Breast epithelium (tissue), 4 donors: ENCODE data around the gene CCSER1. TPM values are rescaled to one million over a fixed set of nuclear protein-coding genes. Genes with fewer than 3 reads are reported as not detected.

Experiments used
- DNase-seq, 2 donors: peaks; one replicate each; pipeline ENCODE4 v3.0.0-alpha.2; 2019; ENCODE audit warnings: low spot score in 2 of 2
- H3K27ac ChIP-seq, 2 donors: fragments of 200-600 bp; sonication (generic) in 1 of 2; one replicate each; pipeline ENCODE4 v1.5.1; 2016 to 2019; ENCODE audit warnings: mild to moderate bottlenecking in 1 of 2
- H3K27me3 ChIP-seq, 2 donors: fragments of 200-600 bp; sonication (generic) in 1 of 2; one replicate each; pipeline versions ENCODE4 v1.5.1 to v1.6.0; 2017 to 2019; ENCODE audit warnings: control low read depth in 1 of 2, mild to moderate bottlenecking in 1 of 2
- H3K36me3 ChIP-seq: fragments of 200-600 bp; one replicate; pipeline ENCODE4 v1.5.1; 2019
- H3K4me1 ChIP-seq, 2 donors: fragments of 200-600 bp; sonication (generic); one replicate each; pipeline ENCODE4 v1.5.1; 2016 to 2019; ENCODE audit warnings: control low read depth in 1 of 2
- H3K4me3 ChIP-seq, 3 donors: fragments of 200-600 bp; sonication (generic); 1 replicate in 2 of 3; 2 replicates in 1 of 3; pipeline ENCODE4 v1.5.1; 2016 to 2019; ENCODE audit warnings: mild to moderate bottlenecking in 3 of 3, moderate library complexity in 2 of 3
- H3K9me3 ChIP-seq, 2 donors: fragments of 200-600 bp; sonication (generic) in 1 of 2; one replicate each; pipeline ENCODE4 v1.5.1; 2016 to 2019; ENCODE audit warnings: control low read depth in 1 of 2
- POLR2A ChIP-seq: fragments of 450-650 bp; IDR thresholded peaks from one replicate; pipeline ENCODE4 v1.6.1; 2016; ENCODE audit warnings: antibody characterized with exemption, mild to moderate bottlenecking, moderate library complexity
- POLR2AphosphoS5 ChIP-seq, 3 donors: sonication (generic); formaldehyde crosslinking; IDR thresholded peaks; one replicate each; pipeline ENCODE4 v1.6.1; 2017; ENCODE audit warnings: antibody characterized with exemption in 3 of 3
- intact Hi-C: fragments of 100-400 bp; cut with DNase I; formaldehyde crosslinking; loops from one replicate; pipeline ENCODE4 v1.15.1; 2023; ENCODE audit warnings: low total_unique reads
- total RNA-seq, 3 donors: library from RNA; depleted of rRNA; stranded (reverse); fragments of >200 nt; gene quantifications; one replicate each; pipeline ENCODE4 v1.1.0, GENCODE V29; 2016
- TF ChIP-seq, protein P1 (sequence below), 3 donors: fragments of 450-650 bp; IDR thresholded peaks; one replicate each; pipeline ENCODE4 v1.5.1; 2016 to 2017; ENCODE audit warnings: antibody characterized with exemption in 3 of 3, mild to moderate bottlenecking in 3 of 3, moderate library complexity in 3 of 3

CCSER1 gene
- total RNA-seq, 3 donors from 2014 or later, result 6.4 to 73.3 (median 55.7) TPM

DNA sequence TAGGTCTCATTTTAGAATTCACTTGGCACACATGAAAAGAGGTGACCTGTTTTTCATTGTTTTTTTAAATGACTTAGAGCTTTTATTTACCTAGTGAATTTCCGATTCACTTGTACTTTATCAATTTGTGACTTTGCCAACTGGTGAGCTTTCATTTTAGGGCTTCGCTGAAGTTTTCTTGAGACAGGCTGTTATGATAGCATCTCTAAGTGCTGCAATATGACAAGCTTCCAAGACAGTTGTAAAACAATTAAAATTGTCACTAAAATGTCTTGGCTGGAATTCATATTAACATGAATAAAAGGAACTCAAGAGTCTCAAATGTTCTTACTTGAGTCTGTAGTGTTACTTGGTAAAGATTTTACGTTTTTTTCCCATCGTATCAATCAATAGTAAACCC is 1344.9 kb downstream of the CCSER1 start:
- Histone ChIP-seq H3K27ac (no peak overlapping the region), H3K9me3 (no peaks in the 10 kb centered on the region), H3K4me3 (no peak overlapping the region), H3K36me3 (no peaks in the 10 kb centered on the region), H3K27me3 (no peaks in the 10 kb centered on the region), H3K4me1 (no peaks in the 10 kb centered on the region)
- TF ChIP-seq, protein P1, sequence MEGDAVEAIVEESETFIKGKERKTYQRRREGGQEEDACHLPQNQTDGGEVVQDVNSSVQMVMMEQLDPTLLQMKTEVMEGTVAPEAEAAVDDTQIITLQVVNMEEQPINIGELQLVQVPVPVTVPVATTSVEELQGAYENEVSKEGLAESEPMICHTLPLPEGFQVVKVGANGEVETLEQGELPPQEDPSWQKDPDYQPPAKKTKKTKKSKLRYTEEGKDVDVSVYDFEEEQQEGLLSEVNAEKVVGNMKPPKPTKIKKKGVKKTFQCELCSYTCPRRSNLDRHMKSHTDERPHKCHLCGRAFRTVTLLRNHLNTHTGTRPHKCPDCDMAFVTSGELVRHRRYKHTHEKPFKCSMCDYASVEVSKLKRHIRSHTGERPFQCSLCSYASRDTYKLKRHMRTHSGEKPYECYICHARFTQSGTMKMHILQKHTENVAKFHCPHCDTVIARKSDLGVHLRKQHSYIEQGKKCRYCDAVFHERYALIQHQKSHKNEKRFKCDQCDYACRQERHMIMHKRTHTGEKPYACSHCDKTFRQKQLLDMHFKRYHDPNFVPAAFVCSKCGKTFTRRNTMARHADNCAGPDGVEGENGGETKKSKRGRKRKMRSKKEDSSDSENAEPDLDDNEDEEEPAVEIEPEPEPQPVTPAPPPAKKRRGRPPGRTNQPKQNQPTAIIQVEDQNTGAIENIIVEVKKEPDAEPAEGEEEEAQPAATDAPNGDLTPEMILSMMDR (IDR thresholded peaks at IDR 0.05), result no peak
- TF ChIP-seq POLR2AphosphoS5 (IDR thresholded peaks at IDR 0.05) (no peak), POLR2A (no peak)
- intact Hi-C loops, result no loop called here
- no peak for DNase-seq

DNA sequence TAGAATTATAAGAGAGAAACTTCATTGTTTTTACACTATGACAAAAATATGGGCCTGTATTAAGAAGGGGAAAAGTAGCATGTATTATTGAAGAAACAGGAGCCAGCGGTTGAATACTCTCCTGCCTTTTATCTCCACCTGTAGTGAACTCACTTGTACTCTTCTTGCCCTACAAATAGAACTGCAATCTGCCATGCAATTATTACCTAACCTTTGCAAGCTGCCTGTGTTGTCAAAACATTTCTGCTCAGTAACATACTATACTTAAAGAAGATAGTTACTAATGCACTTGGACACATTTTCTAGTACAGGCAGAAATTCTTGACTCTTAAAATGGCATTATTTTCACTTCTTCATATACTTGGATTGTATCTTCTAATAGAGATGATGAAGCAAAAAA is 1358.2 kb downstream of the CCSER1 start:
- no peak for TF ChIP-seq POLR2AphosphoS5 (IDR thresholded peaks at IDR 0.05)
- TF ChIP-seq POLR2A, result no peak
- TF ChIP-seq, protein P1 (IDR thresholded peaks at IDR 0.05), result no peak
- no peaks in the 10 kb centered on the region for H3K36me3 ChIP-seq
- no peak overlapping the region for H3K4me3 ChIP-seq
- H3K9me3 ChIP-seq, result no peaks in the 10 kb centered on the region
- intact Hi-C loops, result no loop called here
- no peaks in the 10 kb centered on the region for H3K4me1 ChIP-seq
- DNase-seq, result no peak
- H3K27me3 ChIP-seq, result no peaks in the 10 kb centered on the region
- H3K27ac ChIP-seq, result no peak overlapping the region

DNA sequence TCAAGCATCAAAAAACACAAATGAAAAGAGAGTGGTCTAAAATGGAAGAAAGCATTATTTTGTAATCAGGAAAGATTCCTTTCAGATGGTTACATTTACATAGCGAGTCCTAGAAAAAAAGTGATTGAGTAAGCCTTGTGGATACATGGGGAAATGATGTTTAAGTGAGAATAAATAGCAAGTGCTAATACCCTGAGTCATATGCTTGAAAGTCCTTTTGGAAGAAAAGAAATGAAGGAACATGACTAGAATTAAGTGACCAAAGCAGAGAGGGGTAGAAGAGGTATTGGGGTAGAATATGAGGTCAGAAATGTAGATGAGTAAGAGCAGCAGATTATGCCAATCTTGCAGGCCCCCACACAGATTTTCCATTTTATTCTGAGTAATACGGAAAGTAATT is 1361.8 kb downstream of the CCSER1 start:
- Histone ChIP-seq H3K4me3 (no peak overlapping the region), H3K27me3 (no peaks in the 10 kb centered on the region), H3K9me3 (no peaks in the 10 kb centered on the region), H3K4me1 (no peaks in the 10 kb centered on the region), H3K27ac (no peak overlapping the region), H3K36me3 (no peaks in the 10 kb centered on the region)
- intact Hi-C loops, result no loop called here
- DNase-seq, result no peak
- no peak for TF ChIP-seq POLR2A
- TF ChIP-seq POLR2AphosphoS5 (IDR thresholded peaks at IDR 0.05), result no peak
- TF ChIP-seq, protein P1 (IDR thresholded peaks at IDR 0.05), result no peak

DNA sequence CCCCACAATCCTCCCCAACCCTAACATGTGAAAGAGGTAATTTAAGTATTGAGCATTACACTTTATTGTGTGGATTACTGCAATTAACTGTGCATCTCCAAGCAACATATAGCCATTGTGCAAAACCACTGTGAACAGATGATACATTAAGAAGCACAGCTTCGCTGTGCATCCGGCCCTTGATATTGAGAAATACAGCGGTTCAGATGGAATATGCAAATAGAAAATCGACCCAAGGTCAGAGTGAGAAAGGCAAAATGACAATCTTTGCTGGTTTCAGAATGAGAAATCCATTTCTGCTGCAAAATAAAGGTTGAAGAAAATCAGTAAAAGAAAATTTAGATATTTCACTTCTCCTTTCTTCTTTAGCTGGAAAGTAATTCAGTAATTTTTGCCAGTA is 1370.7 kb downstream of the CCSER1 start:
- TF ChIP-seq POLR2A (no peak), POLR2AphosphoS5 (IDR thresholded peaks at IDR 0.05) (no peak)
- TF ChIP-seq, protein P1 (IDR thresholded peaks at IDR 0.05), result no peak
- Histone ChIP-seq H3K36me3 (no peaks in the 10 kb centered on the region), H3K4me3 (no peak overlapping the region), H3K4me1 (no peaks in the 10 kb centered on the region), H3K9me3 (peaks cover 0 to 16% of the 10 kb centered on the region in 2 donors), H3K27me3 (no peaks in the 10 kb centered on the region), H3K27ac (no peak overlapping the region)
- no peak for DNase-seq
- intact Hi-C loops, result no loop called here

DNA sequence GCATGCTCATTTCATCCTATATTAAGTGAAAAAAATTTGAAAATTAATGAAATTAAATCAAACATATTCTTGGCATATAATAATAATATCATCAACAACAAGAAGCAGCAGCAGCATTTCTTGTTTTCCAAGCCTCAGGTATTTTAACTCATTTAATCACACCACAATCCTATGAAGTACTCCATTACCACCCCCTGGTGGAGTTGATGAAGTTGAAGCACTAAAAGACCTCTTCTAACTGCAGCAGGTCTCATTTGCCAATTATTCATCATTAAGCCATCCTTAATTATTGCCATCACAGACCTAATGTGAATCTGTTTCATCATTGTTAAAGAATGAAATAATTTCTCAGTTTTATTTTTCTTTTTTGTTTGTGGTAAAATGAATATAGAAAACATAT is 1375.2 kb downstream of the CCSER1 start:
- DNase-seq, result no peak
- Histone ChIP-seq H3K4me1 (no peaks in the 10 kb centered on the region), H3K4me3 (no peak overlapping the region), H3K36me3 (no peaks in the 10 kb centered on the region), H3K9me3 (peaks cover 0 to 16% of the 10 kb centered on the region in 2 donors), H3K27ac (no peak overlapping the region), H3K27me3 (no peaks in the 10 kb centered on the region)
- intact Hi-C loops, result no loop called here
- TF ChIP-seq POLR2A, result no peak
- TF ChIP-seq POLR2AphosphoS5 (IDR thresholded peaks at IDR 0.05), result no peak
- TF ChIP-seq, protein P1 (IDR thresholded peaks at IDR 0.05), result no peak
